UCSD-AML1 (cell line): ENCODE results near the gene FSD1L.

Experiments used
- DNase-seq: peaks from one replicate; lab custom pipeline; 2025; ENCODE audit not compliant: unreplicated experiment; lab: John Stamatoyannopoulos, UW

FSD1L gene

DNA sequence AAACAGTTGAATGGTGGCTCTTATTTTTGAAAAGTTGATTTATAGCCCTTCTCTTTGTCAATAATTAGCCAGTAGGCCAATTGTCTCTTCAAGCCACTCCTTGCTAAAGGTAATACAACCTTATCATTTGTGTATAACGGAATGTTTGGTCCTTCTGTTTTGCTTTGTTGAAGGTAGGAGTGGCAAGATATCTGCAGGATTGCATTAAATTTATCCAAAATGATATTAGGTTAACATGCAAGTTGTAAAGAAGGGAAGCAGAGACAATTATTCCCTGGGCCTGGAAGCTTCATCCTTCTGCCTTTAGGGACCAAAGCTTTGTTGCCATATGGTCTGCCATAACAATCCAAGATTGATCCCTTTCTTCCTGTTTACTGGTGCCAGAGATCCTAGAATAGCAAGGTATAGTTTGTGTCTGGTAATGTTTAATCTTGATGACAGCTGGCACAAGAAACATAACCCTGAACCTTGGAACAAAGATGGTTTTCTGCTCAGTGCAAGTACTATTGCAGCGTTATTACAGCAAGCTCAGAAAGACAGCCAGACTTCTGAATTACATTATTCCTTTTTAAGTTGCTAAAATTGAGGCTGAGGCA is 15.5 kb upstream of the FSD1L start:
- DNase-seq: no peak

- no peak for DNase-seq
Measured at GRCh38 chr9:105435453-105435852, 12.4 kb upstream of the FSD1L start.

DNA sequence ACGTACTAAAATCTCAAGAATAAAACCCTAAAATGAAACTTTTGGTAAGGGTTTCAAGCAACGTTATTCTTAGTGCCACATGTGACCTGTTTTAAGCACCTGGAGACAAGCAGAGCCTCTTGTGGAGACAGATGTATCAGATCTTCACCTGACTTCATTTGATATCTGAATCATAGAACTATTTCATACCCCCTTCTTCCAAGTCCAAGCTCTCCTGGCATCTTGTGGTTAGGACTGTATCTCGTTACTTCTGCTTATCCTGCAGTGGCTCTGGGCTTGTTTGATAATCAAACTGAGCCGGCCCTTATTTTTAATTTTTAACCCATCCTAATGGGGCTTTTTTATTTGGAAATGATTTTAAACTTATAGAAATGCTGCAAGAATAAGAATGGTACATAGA is 11.1 kb upstream of the FSD1L start:
- DNase-seq: no peak

DNA sequence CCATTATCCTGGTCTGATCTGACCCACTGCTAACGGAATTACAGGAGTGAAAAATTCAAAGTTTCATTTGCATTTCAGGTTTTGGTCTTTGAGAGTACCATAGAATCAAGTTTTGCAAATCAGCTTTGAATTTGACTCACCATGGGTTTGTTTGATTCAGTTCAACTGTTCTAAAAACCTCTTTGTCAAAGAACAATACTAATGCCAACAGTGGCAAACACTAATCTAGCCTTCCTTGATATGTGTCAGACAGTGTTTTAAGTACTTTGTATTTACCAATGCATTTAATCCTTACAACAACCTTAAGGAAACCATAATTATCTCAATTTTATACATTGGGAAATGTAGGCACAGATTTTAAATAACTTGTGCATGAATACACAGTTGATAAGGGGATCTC is 10.1 kb upstream of the FSD1L start:
- no peak for DNase-seq

GRCh38 chr9:105438141-105438806 is 9.6 kb upstream of the FSD1L start:
- no peak for DNase-seq

- DNase-seq: no peak
Measured at GRCh38 chr9:105439428-105439827, 8.4 kb upstream of the FSD1L start.

DNA sequence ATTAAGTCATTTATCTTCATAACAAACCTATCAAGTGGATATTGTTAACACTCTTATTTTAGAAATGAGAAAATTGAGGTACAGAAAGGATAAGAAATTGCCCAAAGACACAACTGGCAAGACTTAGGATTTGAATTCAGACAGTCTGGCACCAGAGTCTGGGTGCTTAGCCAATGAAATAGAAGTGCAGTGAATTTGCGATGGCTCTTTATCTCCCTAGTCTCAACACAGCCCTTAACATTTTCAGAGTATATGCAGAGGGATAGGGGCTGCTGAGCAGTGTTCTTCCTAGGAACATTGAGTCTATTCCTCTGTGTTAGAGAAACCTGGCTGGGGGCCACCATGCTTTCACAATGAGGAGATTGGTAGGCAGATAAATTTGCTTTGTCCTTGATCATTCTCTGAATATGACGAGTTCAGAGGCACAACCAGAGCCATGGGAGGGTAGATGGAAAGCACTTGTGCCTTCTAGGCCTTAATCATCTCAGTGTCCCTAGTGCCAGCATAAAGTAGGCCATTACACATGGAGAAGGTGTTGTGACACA is 6.1 kb upstream of the FSD1L start:
- no peak for DNase-seq

DNA sequence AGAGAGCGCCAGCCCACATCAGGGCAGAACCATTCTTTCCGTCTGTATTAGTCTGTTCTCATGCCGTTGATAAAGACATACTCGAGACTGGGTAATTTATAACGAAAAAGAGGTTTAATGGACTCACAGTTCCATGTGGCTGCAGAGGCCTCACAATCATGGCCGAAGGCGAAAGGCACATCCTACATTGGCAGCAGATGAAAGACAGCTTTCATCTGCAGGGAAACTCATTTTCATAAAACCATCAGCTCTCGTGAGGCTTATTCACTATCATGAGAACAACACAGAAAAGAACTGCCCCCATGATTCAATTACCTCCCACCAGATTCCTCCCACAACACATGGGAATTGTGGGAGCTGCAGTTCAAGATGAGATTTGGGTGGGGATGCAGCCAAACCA is 4.7 kb upstream of the FSD1L start:
- no peak for DNase-seq

DNA sequence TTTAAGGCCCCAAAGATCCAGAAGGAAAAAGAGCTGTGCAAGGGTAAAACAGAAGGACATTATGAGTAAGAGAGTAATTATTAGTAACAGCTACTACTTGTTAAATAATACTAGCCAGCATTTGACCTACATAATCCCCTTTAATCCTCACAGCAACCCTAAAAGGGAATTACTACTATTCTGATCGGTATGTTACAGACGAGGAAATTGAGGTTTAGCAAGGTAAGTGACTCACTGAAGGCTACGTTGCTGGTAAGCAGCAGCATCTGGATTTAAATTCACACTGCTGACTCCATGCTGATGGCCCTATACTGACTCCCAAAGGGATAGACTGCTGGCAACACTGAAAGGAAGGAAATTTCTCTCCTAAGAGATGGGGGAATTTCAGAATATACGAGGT is 3.7 kb upstream of the FSD1L start:
- DNase-seq: no peak

DNA sequence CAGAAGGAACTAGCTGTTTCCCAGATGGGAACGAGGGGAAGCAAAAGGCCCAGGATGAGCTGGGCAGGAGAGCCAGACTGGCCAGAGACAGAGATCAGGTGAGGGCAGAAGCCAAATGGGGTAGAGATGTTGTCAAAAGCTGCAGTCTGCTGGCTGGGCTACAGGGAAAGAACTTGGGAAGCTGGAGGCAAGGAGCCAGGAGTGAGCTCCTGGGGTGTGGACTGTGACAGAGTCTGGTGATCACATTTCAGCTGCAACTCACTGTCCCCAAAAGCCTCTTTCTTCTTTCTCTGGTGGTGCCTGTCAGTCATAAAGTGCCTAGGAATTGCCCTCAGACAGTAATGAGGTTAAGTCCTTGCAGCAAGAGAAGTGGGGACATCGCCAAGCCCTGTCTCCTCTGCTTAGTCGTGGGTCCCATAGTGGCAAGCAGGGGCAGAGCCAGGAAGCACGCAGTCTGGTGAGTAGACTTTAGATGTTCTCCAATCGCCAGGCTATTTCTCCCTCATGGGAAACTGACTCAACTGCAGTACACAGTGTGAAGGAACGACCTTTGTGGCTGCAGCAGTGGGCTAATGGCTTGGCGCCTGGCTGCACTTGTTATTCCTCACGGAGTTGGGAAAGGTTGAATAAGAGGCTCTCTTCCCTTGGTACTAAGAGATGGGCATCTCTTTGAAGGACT is 2.5 kb upstream of the FSD1L start:
- DNase-seq: no peak

- no peak for DNase-seq
Measured at GRCh38 chr9:105447386-105447813, 434 bp upstream of the FSD1L start.

- DNase-seq: no peak
Measured at GRCh38 chr9:105449081-105449480, 1.2 kb downstream of the FSD1L start.

DNA sequence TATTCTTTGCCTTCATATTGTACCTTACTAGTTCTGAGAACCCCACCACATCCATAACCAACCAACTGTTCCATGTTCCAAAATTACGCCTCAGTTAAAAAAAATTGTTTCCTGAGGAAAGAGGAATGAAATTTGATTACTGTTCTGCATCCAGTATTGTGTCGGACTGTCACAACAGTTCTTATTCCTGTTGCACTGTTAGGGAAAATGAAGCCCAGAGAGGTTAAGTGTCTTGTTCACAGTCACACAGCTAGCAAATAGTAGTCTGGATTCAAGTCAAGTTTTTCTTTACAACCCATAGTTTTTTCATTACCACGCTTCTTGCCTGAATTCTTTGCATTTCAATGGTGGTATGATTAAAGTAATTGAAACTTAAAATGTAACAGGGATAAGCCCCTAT is 4.4 kb downstream of the FSD1L start:
- no peak for DNase-seq

DNA sequence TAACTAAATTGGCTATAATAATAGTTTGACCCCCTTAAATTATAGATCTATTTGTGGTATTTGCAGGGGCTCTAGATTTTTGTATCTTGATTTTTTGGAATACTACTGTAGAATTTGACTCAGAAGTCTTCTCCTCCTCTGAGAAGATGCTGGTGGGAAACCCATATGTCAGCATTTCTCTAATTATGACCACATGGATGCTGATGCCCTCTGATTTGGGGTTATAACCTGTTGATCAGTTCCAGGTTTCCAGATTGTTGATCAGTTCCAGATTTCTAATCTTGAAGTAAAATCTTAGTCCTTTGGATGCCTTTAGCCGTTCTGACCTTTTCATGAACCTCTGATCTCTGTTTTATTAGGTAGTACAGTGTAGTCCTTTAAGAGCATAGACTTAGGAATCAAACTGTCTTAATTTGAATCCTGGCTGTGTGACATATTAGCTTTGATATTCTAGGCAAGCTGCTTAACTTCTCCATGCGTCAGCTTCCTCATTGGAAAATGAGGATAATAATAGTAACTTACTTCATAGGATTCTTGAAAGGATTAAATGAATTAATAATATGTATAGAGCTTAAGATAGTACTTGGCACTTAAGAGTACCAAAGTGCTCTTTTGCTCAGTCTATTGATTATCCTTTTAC is 8.1 kb downstream of the FSD1L start:
- no peak for DNase-seq

- no peak for DNase-seq
Measured at GRCh38 chr9:105457560-105458294, 9.9 kb downstream of the FSD1L start.

DNA sequence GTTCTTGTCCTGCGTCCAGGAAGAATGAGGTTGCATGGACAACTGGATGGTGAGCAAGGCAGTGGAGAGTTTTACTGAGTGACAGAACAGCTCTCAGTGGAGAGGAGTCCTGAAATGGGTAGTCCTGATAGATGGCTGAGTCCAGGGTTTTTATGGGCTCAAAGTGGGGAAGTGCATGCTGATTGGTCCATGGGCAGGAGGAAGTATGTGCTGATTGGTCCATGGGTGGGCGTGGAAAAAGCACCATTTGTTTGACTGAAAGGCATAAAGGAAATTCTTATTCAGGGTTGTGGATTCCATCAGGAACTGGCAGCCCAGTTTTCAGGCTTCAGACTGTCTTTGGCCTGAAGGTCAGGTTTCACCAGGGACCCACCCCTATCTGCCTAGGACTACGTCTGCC is 10.6 kb downstream of the FSD1L start:
- no peak for DNase-seq

GRCh38 chr9:105459336-105459735 is 11.5 kb downstream of the FSD1L start:
- DNase-seq: no peak

GRCh38 chr9:105466898-105467455 is 19.1 kb downstream of the FSD1L start:
- DNase-seq: no peak

DNA sequence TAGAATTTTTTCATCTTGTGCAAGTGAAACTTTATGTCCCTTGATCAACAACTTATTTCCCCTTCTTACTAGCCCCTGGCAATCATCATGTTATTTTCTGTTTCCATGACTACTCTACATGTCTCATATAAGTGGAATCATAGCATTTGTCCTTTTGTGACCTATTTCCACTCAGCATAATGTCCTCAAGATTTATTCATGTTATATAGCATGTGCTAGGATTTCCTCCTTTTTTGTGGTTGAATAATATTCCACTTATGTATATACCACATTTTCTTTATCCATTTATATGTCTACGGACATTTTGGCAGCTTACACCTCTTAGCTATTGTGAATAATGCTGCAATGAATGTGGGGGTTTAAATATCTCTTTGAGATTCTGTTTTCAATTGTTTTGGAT is 21.0 kb downstream of the FSD1L start:
- no peak for DNase-seq

- no peak for DNase-seq
Measured at GRCh38 chr9:105473221-105473620, 25.4 kb downstream of the FSD1L start.

GRCh38 chr9:105475302-105475701 is 27.5 kb downstream of the FSD1L start:
- DNase-seq: no peak
